MCF 10A (cell line): ENCODE results near the gene CRIP1. TPM values are rescaled to one million over a fixed set of nuclear protein-coding genes. Genes with fewer than 3 reads are reported as not detected.

ENCODE experiments used
- BruUV-seq: library from RNA; stranded (reverse); fragments of 400-500 nt; replicated peaks from 2 replicates; lab custom pipeline; 2021; lab: Mats Ljungman, UMichigan
- CTCF ChIA-PET: fragments of 300-600 bp; sonication (Branson Sonifier 250); formaldehyde crosslinking; extraction: SDS; loops from one replicate; lab custom pipeline; 2021; ENCODE audit warnings: antibody characterized with exemption, inconsistent platforms; lab: Yijun Ruan, JAX
- POLR2A ChIA-PET: fragments of 300-600, 350-650 bp; sonication (Branson Sonifier 250); formaldehyde crosslinking; extraction: SDS; loops from one replicate; lab custom pipeline; 2020; ENCODE audit warnings: antibody characterized with exemption, inconsistent platforms; lab: Yijun Ruan, JAX
- DNase-seq: peaks from one replicate; pipeline ENCODE4 v3.0.0-alpha.2; 2018; ENCODE audit not compliant: unreplicated experiment
- H3K27ac Mint-ChIP-seq: one replicate; pipeline ENCODE4 v1.8.0; 2022; ENCODE audit warnings: mild to moderate bottlenecking, low read depth, mixed read lengths; ENCODE audit not compliant: unreplicated experiment
- H3K27me3 Mint-ChIP-seq: one replicate; pipeline ENCODE4 v1.8.0; 2022; ENCODE audit warnings: mixed read lengths; ENCODE audit not compliant: insufficient read depth, unreplicated experiment
- H3K36me3 Mint-ChIP-seq: one replicate; pipeline ENCODE4 v1.8.0; 2022; ENCODE audit warnings: mild to moderate bottlenecking, moderate library complexity, mixed read lengths; ENCODE audit not compliant: insufficient read depth, unreplicated experiment
- H3K4me1 Mint-ChIP-seq: one replicate; pipeline ENCODE4 v1.8.0; 2022; ENCODE audit warnings: mixed read lengths; ENCODE audit not compliant: insufficient read depth, unreplicated experiment
- H3K4me3 Mint-ChIP-seq: one replicate; pipeline ENCODE4 v1.8.0; 2022; ENCODE audit warnings: mild to moderate bottlenecking, moderate library complexity, mixed read lengths; ENCODE audit not compliant: unreplicated experiment
- H3K9me3 Mint-ChIP-seq: one replicate; pipeline ENCODE4 v1.8.0; 2022; ENCODE audit warnings: mixed read lengths; ENCODE audit not compliant: unreplicated experiment
- intact Hi-C: fragments of 100-400 bp; cut with micrococcal nuclease; formaldehyde crosslinking; loops from 2 replicates; pipeline ENCODE4 v1.14.1; 2022
- total RNA-seq: library from RNA; stranded (reverse); gene quantifications from 2 replicates; pipeline ENCODE4 v1.2.3, GENCODE V29; 2022
- TF ChIP-seq, protein P1 (sequence below): fragments of 200-600 bp; IDR thresholded peaks from one replicate; pipeline ENCODE4 v1.8.0; 2022; ENCODE audit warnings: antibody characterized with exemption, mild to moderate bottlenecking; ENCODE audit not compliant: unreplicated experiment

The CRIP1 gene
- total RNA-seq, 1 experiment from 2014 or later, result not detected

DNA sequence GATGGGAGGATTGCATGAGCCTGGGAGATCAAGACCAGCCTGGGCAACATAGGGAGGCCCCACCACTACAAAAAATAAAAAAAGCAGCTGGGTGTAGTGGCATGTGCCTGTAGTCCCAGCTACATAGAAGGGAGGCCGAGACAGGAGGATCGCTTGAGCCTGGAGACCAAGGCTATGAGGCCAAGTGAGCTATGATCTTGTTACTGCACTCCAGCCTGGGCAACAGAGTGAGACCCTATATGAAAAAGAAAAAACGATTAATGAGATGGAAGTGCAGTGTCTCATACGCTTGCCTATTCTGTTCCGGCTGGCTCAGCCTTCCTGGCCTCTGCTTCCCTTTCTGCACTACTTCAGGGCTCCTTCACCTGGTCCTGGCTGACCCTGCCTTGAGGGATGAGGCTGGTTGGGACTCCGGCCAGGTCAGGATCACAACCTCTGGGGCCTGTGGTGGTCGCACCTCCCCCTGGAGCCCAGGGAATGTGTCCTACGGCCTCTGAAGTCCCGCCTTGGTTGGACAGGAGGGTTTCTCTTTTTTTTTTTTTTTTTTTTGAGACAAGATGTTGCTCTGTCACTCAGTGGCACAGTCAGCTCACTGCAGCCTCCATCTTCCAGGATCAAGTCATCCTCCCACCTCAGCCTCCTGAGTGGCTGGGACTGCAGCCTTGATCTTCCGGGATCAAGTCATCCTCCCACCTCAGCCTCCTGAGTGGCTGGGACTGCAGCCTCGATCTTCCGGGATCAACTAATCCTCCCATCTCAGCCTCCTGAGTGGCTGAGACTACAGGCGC is 15.0 kb downstream of the CRIP1 start:
- POLR2A ChIA-PET, result no interaction called here
- H3K36me3 Mint-ChIP-seq, result peaks cover 13% of the 10 kb centered on the region
- TF ChIP-seq, protein P1, sequence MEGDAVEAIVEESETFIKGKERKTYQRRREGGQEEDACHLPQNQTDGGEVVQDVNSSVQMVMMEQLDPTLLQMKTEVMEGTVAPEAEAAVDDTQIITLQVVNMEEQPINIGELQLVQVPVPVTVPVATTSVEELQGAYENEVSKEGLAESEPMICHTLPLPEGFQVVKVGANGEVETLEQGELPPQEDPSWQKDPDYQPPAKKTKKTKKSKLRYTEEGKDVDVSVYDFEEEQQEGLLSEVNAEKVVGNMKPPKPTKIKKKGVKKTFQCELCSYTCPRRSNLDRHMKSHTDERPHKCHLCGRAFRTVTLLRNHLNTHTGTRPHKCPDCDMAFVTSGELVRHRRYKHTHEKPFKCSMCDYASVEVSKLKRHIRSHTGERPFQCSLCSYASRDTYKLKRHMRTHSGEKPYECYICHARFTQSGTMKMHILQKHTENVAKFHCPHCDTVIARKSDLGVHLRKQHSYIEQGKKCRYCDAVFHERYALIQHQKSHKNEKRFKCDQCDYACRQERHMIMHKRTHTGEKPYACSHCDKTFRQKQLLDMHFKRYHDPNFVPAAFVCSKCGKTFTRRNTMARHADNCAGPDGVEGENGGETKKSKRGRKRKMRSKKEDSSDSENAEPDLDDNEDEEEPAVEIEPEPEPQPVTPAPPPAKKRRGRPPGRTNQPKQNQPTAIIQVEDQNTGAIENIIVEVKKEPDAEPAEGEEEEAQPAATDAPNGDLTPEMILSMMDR, result no peak
- H3K4me3 Mint-ChIP-seq, result no peak overlapping the region
- intact Hi-C loops, result no loop called here
- no peaks in the 10 kb centered on the region for H3K4me1 Mint-ChIP-seq
- H3K27ac Mint-ChIP-seq, result no peak overlapping the region
- H3K9me3 Mint-ChIP-seq, result no peaks in the 10 kb centered on the region
- no TSS peak for BruUV-seq
- H3K27me3 Mint-ChIP-seq, result no peaks in the 10 kb centered on the region
- CTCF ChIA-PET, result interaction anchor here (0.6 to 1.4 kb wide), 3 partner anchors 12 to 528 kb away, joined by 3 to 5 read pairs (median 3); no protein-coding TSS in a partner anchor
- no peak for DNase-seq

DNA sequence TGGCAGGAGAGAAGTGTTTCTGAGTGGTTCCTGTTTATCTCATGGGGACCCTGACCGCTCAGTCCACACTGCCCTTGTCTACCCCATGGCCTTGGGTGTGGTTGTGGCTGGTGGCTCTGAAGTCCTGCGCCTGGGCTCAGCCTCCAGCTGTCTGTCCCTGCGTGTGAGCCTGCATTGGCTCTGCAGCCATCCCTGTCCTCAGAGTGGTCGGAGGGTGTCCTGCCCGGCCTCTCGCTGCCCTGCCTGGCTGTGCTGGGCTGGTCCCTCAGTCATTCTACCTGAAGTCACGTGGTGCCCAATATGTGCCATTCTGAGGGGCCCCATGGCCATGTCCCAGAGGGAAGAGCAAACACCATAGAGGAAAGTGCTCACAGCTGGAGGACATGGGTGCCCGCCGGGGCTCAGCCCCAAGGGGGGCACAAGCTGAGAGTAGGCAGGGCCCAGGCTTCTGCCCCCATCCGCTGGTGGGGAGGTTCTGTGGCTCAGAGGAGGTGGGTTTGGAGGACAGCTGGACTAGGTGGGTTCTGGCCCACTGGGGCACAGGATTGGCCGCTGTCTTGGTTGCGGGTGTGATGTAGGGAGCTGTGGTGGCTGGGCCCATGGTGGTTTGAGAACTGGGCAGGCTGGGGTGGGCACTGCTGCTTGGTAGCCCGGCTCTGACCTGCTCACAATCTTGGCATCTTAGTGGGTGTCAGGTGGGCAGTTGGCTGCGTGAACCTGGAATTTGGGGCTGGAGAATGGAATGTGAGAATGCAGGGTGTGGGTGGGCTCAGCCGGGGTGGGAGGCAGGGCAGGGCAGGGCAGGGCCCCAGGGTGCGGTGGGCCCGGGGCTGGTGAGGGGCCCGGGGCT is 16.0 kb downstream of the CRIP1 start:
- H3K27ac Mint-ChIP-seq, result no peak overlapping the region
- peaks cover 7% of the 10 kb centered on the region for H3K27me3 Mint-ChIP-seq
- no peaks in the 10 kb centered on the region for H3K9me3 Mint-ChIP-seq
- DNase-seq, result no peak
- no peaks in the 10 kb centered on the region for H3K4me1 Mint-ChIP-seq
- intact Hi-C loops, result no loop called here
- H3K36me3 Mint-ChIP-seq, result peaks cover 13% of the 10 kb centered on the region
- POLR2A ChIA-PET, result interaction anchor here (0.8 kb wide), 1 partner anchor 9 kb away, joined by 3 read pairs; no protein-coding TSS in a partner anchor
- H3K4me3 Mint-ChIP-seq, result no peak overlapping the region
- no TSS peak for BruUV-seq
- TF ChIP-seq, protein P1, result no peak
- CTCF ChIA-PET, result interaction anchor here (0.6 kb wide), 1 partner anchor 17 kb away, joined by 3 read pairs; no protein-coding TSS in a partner anchor

DNA sequence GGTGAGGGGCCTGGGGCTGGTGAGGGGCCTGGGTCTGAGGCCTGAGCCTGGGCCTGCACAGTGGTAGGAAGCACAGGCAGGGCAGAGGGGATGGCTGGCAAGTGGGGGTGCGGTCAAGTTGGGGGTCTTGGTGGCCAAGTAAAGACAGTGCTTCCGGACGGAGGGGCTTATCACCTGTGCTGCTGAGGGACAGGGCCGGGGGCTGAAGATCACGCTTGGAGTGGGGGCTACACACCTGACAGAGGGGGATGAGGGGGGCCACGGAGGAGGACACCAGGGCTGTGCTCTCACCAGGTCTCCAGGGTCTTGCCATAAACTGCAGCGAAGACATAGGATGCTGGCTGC is 16.6 kb downstream of the CRIP1 start:
- Mint-ChIP-seq H3K27me3 (peaks cover 13% of the 10 kb centered on the region), H3K4me3 (no peak overlapping the region), H3K4me1 (no peaks in the 10 kb centered on the region), H3K9me3 (no peaks in the 10 kb centered on the region), H3K36me3 (peaks cover 13% of the 10 kb centered on the region), H3K27ac (no peak overlapping the region)
- BruUV-seq, result no TSS peak
- TF ChIP-seq, protein P1, result no peak
- DNase-seq, result no peak
- CTCF ChIA-PET, result no interaction called here
- POLR2A ChIA-PET, result interaction anchor here (0.8 kb wide), 1 partner anchor 8 kb away, joined by 3 read pairs; no protein-coding TSS in a partner anchor
- intact Hi-C loops, result no loop called here
